ENCODE measurements around the gene TMEM95.
"Not testable (repeated sequence)": the region's sequence is repeated elsewhere in the genome, so short reads cannot be mapped to it uniquely, and the experiment has no call there.

Gene TMEM95

DNA sequence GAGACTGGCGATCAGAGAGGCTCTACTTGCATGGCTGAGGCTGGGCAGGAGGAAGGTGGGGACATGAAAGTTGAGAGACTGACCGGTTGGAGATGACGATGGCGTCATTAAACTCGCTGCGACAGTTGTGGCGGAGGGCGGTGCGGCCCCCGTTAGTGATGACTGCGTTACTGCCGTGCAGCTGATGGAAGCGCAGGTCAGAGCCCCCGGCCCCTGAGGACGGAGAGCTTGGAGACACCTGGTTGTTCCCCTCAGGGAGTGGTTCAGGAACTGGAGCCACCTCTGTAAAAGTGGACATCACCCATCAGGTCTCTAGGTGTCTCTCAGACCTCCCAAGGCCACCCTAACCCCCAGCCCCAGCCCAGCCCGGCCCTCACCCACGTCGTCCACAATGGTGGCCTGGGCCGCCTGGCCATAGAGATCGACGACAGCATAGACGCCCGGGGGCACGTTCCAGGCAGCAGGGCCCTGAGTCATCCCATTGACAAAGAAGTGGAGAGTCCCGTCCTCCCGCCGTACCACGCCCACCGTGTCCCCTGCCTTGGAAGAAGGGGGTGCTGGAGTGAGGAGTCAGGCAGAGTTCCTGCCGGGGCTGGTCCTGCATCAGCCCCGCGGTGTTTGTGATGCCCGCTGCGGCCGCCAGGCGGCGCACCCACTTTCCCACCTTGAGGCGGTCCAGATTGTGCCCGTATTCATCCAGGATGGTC lies 31.1 kb upstream of the TMEM95 start:
- no peak for DNase-seq (ENCODE audit: low spot score)

DNA sequence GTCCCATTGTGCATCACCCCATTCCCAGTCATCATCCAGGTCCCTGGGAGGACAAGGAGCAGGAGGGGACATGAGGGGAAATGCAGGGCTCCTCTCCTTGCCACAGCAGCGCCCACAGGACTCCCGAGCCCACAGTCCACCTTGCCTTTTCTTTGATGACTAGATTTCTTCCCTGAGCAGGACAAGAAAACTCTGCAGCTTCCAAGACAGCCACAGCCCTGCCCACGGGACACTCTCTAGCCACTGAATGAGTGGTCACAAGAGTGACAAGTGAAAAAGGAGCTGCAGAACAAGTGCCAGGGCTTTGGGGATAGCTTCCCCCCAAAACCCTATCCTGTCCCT lies 30.5 kb upstream of the TMEM95 start:
- DNase-seq (ENCODE audit: low spot score), result no peak

DNA sequence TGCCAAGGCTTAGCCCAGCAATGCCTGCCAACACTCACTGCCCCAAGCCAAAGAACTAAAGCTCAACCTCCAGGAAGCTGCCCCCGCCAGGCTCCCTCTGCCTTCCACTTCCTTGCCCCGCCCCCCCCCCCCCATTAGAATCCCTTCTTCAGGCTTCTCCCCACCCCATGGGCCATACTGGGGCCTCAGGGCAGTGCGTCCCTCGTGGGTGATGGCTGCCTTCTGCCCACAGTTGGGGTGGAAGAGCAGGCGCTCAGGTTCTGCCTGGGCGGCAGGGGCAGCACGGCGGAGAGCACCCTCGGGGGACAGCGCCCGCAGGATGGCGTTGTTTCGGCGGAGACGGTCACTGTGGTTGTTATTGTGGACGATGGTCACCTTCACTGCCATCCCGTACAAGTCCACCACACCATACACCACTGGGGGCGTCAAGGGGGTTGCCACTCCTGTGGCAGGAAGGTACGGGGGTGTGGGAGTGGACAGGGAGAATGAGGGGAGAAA lies 29.9 kb upstream of the TMEM95 start:
- no peak for DNase-seq (ENCODE audit: low spot score)

- DNase-seq (ENCODE audit: low spot score), result no peak
These were observed 28.8 kb upstream of the TMEM95 start for GRCh38 chr17:7326186-7326585.

DNA sequence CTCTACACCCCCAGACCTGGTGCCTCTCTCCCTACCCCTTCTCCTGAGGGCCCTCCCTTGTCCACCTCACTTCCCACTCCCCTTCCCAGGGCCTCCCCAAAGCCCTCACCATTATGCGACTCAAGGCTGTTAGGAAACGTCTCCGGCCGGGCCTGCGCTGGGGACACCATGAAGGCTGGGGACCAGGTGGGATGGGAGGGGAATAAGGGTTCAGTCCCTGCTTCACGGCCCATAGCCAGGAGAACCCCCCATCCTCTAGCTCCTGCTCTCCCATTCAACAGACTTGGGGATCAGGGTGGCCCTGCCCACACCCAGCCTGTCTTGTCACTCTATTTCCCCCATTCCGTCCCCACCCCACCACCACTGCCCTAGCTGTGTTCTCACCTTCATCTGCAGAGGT lies 27.9 kb upstream of the TMEM95 start:
- no peak for DNase-seq (ENCODE audit: low spot score)

GRCh38 chr17:7327501-7327900 lies 27.5 kb upstream of the TMEM95 start:
- DNase-seq (ENCODE audit: low spot score), result no peak

DNA sequence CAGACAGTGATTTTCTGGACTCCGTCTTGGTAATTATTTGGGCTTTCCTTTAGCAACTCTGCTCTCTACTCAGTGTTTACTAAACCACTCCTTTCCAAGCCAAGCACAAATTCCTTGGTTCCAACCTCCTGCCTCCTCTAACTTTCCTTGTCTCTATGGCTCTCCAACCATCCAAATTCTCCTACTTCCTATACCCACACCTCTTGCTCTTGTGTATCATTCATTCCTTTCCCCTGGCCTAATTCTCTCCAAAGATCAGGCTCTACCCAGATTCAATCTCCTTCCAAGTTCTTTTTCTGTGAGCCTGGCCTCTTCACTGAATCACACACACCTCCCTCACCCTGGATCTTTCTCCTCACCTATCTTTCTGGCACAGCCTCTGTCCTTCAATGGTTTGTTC lies 26.9 kb upstream of the TMEM95 start:
- DNase-seq (ENCODE audit: low spot score), result no peak

DNA sequence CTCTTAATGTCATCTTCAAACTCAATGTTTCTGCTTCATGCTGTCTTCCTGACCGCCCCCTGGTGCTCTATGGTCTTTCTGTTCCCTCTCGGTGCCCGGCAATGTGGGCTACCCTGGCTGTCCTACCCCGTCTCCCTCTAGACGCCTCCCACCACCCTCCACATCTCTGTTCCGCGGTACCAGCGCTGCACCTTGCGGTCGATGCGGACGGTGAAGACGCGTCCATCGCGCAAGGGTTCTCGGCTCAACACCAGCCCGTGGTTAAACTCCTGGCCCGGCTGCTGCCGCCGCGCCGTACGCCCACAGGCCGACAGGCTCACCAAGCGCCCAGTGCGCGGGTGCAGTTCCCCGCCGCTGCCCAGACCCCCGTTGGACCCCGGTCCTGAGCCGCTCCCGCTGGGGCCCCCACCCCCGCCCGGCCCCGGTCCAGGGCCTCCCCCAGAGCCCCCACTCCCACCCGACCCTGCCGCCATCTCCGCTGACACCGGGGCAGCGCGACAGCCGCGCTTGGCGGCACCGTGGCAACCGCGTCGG lies 26.0 kb upstream of the TMEM95 start, which contains the start of gene NEURL4:
Gene NEURL4 (minus strand): TSS at position 496 of the 534 bp plus-strand sequence. CDS start 23 bp downstream, at position 473.
- DNase-seq (ENCODE audit: low spot score), result no peak

DNA sequence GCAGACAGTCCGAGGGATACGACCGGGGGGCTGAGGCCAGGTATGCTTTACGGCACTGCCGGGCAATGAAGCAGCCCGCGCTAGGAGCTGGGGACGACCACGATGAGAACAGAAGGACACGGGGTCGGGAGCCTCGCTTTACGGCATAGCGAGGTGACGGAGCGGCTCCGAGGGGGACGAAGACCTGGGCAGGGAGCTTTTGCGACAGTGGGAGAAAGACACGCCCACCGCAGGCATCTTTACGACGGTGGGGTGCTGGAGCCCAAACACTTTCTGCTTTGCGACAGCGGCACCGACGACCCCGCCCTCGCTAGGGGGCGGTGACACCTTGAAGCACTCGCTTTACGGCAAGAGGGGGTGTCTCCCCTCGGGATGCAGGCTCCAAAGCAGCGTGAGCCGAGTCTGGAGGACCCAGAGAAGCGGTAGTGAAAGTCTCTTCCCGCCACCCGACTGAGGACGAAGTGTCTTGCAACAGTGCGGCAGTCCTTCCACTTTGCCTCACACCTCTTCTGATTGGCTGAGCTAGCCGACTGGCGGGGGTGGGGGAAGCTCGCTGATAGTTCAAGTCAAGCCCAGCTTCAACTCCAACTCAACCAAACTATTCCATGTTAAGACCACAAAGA lies 25.5 kb upstream of the TMEM95 start:
- peak; percentile 100 for DNase-seq (ENCODE audit: low spot score)

GRCh38 chr17:7329997-7330637 lies 24.8 kb upstream of the TMEM95 start:
- DNase-seq (ENCODE audit: low spot score), result peak; percentile 95

GRCh38 chr17:7330638-7331015 lies 24.3 kb upstream of the TMEM95 start:
- no peak for DNase-seq (ENCODE audit: low spot score)

DNA sequence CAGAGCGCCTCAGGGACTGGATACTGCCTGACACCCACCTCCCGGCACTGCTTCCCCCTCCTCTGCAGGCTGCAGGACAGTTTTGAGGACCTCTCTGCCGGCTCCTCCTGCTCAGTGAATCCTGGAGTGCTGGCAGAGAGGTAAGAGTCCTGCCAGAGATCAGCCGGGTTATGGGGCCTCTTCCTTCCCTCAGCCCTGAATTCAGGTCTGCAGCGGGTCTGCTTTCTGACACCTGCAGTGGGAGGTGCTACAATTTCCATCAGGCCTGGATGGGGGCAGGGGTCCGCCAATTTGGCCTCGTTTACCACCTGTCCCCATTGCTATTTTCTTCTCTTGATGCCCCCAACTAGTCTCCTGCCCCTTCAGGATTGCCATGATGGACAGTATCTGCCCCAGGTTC lies 22.8 kb upstream of the TMEM95 start:
- no peak for DNase-seq (ENCODE audit: low spot score)

- DNase-seq (ENCODE audit: low spot score), result not testable (repeated sequence)
These were observed 22.3 kb upstream of the TMEM95 start for GRCh38 chr17:7332600-7333069.

DNA sequence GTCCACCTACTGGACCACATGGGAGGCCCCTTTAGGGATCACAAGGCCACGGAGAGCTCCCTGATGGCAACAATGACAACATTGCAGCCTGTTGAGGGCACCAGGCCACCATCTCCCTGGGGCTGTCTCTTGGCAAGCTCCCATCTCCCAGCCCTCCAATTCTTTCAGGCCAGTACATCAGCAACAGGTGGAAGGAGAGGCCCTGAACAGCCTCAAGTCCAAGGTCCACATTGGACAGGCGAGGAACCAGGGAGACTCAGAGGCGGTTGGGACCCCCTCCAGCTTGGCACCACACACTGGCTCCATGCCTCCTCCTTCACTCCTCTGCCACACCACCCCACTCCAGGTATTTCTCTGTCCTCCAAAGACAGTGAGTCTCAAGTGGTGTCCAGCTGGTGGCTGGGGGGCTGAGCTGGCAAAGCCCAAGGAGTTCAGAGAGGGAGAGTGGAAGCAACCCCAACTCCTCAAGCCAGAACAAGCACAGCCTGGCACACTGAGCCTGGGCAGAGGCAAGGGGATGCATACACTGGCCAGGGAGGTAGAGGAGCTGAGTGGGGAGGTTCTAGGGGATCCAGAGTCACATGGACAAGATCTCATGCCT lies 19.9 kb upstream of the TMEM95 start:
- DNase-seq (ENCODE audit: low spot score), result no peak

GRCh38 chr17:7335765-7336164 lies 19.2 kb upstream of the TMEM95 start:
- DNase-seq (ENCODE audit: low spot score), result not testable (repeated sequence)

- DNase-seq (ENCODE audit: low spot score), result no peak
These were observed 18.4 kb upstream of the TMEM95 start, which contains the start of gene ACAP1 for GRCh38 chr17:7336240-7337175. Gene ACAP1 (plus strand): TSS chr17:7336529. CDS start chr17:7336735, 206 bp downstream.

- not testable (repeated sequence) for DNase-seq (ENCODE audit: low spot score)
These were observed 17.4 kb upstream of the TMEM95 start for GRCh38 chr17:7337600-7337999.

DNA sequence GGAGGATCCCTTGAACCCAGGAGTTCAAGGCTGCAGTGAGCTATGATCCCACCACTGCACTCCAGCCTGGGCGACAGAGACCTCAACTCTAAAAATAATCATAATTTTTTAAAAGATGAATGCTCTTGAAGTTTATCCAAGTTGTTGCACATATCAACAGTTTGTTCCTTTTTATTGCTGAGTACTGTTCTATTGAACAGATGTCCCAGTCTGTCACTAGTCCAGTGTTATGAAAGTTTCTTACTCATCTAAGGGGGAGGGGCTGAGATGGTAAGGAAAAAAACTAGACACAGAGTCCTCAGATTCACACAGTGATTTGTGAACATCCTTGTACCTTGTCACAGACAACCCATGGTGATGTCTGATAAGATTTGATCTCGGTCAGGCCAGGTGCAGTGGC lies 14.8 kb upstream of the TMEM95 start:
- DNase-seq (ENCODE audit: low spot score), result no peak

GRCh38 chr17:7341842-7342241 lies 13.1 kb upstream of the TMEM95 start:
- no peak for DNase-seq (ENCODE audit: low spot score)

DNA sequence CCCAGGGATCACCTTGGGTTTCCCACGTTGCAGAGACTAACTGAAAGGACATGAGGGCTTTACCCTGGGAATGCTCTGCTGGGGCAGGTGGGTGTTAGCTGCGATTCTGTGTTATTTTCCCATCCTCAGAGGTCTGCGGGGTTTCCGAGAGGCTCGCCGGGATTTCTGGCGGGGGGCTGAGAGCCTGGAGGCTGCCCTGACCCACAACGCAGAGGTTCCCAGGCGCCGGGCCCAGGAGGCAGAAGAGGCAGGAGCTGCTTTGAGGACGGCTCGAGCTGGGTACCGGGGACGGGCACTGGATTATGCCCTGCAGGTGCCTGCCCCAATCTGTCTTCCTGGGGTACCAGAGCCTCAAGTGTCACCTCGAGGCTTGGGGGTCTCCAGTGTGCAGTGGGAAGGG lies 11.7 kb upstream of the TMEM95 start:
- no peak for DNase-seq (ENCODE audit: low spot score)
